NCI-H774 (cell line): Measurements from ENCODE around the gene CCNF.
"Not testable (repeated sequence)": the region's sequence is repeated elsewhere in the genome, so short reads cannot be mapped to it uniquely, and the experiment has no call there.

Source experiments
- DNase-seq: peaks from one replicate; lab custom pipeline; 2025; lab: John Stamatoyannopoulos, UW

CCNF gene

GRCh38 chr16:2428051-2428783 is 1.0 kb upstream of the CCNF start:
- no peak for DNase-seq

GRCh38 chr16:2428784-2429033 is 538 bp upstream of the CCNF start:
- DNase-seq, result no peak

- DNase-seq, result no peak
Observed at GRCh38 chr16:2429771-2430663, 770 bp downstream of the CCNF start.

GRCh38 chr16:2432286-2432685 is 3.0 kb downstream of the CCNF start:
- DNase-seq, result no peak

GRCh38 chr16:2432801-2433505 is 3.7 kb downstream of the CCNF start:
- no peak for DNase-seq

GRCh38 chr16:2435236-2435635 is 6.0 kb downstream of the CCNF start:
- DNase-seq, result not testable (repeated sequence)

- DNase-seq, result no peak
Observed at GRCh38 chr16:2436110-2436509, 6.9 kb downstream of the CCNF start.

- no peak for DNase-seq
Observed at GRCh38 chr16:2437032-2437790, 8.0 kb downstream of the CCNF start.

- no peak for DNase-seq
Observed at GRCh38 chr16:2438121-2438520, 8.9 kb downstream of the CCNF start.

- no peak for DNase-seq
Observed at GRCh38 chr16:2439598-2439997, 10.4 kb downstream of the CCNF start.

- DNase-seq, result not testable (repeated sequence)
Observed at GRCh38 chr16:2441143-2441804, 12.0 kb downstream of the CCNF start.

GRCh38 chr16:2443555-2443954 is 14.3 kb downstream of the CCNF start:
- DNase-seq, result no peak

GRCh38 chr16:2447920-2448583 is 18.8 kb downstream of the CCNF start:
- DNase-seq, result no peak

GRCh38 chr16:2449118-2449517 is 19.9 kb downstream of the CCNF start:
- DNase-seq, result no peak

GRCh38 chr16:2450535-2450934 is 21.3 kb downstream of the CCNF start:
- no peak for DNase-seq

GRCh38 chr16:2450975-2451381 is 21.7 kb downstream of the CCNF start:
- no peak for DNase-seq

GRCh38 chr16:2451851-2452320 is 22.6 kb downstream of the CCNF start:
- no peak for DNase-seq

- no peak for DNase-seq
Observed at GRCh38 chr16:2452650-2453049, 23.4 kb downstream of the CCNF start.

- no peak for DNase-seq
Observed at GRCh38 chr16:2455081-2455845, 26.0 kb downstream of the CCNF start.

- DNase-seq, result no peak
Observed at GRCh38 chr16:2456551-2457153, 27.4 kb downstream of the CCNF start.
